ENCODE measurements around the gene NLRP3. TPM values are rescaled to one million over a fixed set of nuclear protein-coding genes. Genes with fewer than 3 reads are reported as not detected.
A peak's percentile ranks its signal among the peaks of the same experiment; 100 is the strongest.
"Not testable (repeated sequence)": the region's sequence is repeated elsewhere in the genome, so short reads cannot be mapped to it uniquely, and the experiment has no call there.

NLRP3 gene
- polyA plus RNA-seq, 1 donor: 1.8 TPM

DNA sequence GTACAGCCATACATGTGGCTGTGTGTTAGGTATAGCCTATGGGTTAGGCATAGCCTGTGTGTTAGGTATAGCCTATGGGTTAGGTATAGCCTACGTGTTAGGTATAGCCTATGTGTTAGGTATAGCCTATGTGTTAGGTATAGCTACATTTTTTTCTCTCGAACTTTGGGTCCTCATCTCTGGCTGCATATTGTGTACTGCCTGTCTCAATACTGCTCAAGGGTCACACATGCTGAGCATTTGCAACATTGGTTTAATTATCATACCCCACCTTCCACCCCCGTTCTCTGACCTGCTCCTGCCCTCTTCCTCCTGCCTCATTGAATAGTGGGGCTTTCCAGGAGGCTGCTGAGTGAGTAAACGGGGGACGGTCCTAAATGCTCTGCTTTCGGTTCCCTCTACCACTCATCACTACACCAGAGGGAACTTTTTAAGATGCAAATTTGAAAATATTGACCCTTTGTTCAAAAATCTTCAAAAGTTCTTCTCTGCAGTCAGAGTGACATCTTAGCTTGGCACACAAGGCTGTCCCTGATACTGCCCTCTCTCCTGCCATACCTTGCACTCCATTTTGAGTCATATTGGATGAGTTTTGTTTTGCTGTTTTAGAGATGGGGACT lies 24.1 kb downstream of the NLRP3 start:
- DNase-seq: no peak

DNA sequence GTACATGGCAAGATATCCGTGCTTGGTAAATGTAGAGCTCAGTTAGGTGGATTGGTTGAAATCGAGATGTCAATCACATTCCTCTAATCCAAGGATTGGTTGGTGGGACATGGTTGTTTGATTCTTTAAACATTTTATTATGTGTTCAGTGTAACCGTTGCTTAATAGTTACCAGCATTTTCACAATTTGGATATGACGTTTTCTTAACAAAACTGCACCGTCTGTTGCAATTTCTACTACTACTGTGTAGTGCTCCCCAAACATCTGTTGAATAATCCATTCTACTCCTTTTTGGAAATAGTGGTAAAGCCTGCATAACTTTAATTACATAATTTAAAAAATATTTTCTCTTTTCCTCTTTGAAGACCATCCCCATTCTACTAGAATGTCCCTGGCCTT lies 25.6 kb downstream of the NLRP3 start:
- DNase-seq: no peak

DNA sequence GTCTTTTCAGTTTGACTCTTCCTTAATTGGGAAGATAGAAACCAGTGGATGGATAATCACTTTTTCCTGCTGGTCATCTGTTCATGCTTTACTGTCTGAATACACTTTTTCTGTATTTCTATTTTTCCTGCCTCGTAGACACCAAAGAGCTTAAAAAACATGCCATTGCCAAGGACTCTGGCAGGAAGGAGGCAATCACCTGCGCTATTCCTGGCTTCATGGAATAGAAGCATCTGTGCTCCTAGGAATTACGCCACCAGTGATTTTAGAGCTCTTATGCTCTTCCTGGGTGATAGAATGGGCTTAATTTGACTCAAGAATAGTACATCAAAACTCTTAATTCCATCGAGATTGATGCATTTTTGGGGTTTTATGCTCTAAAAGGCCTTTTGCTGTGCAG lies 26.2 kb downstream of the NLRP3 start:
- DNase-seq: no peak

DNA sequence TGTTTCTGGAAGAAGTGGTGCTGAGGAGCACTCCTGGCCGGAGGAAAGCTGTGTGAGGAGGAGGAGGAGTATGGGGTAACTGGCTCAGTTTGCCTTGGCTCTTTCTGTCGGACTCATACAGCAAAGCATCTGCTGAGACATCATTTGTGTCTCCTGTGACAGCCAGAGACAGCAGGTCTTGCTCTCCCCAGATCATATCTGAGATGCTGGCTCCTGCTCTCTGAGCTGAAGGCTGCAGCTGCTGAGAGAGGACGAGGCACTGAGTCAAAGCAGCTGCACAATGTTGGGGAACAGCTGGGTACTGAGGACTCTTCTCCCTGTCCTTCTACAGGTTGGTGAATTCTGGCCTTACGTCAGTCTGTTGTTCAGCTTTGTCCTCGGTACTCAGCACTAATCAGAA lies 27.7 kb downstream of the NLRP3 start:
- no peak for DNase-seq

DNA sequence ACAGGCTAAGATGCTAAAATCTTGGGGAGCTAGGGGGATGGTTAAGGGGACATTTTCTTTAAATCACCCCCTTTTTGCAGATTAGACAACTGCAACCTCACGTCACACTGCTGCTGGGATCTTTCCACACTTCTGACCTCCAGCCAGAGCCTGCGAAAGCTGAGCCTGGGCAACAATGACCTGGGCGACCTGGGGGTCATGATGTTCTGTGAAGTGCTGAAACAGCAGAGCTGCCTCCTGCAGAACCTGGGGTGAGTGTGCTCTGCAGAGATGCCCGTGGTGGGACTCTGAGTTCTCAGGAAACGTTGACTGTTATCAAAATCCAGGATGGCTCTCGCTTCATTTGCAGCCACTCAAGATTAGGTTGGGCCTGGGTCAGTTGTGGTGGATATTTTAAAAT lies 28.6 kb downstream of the NLRP3 start:
- no peak for DNase-seq

DNA sequence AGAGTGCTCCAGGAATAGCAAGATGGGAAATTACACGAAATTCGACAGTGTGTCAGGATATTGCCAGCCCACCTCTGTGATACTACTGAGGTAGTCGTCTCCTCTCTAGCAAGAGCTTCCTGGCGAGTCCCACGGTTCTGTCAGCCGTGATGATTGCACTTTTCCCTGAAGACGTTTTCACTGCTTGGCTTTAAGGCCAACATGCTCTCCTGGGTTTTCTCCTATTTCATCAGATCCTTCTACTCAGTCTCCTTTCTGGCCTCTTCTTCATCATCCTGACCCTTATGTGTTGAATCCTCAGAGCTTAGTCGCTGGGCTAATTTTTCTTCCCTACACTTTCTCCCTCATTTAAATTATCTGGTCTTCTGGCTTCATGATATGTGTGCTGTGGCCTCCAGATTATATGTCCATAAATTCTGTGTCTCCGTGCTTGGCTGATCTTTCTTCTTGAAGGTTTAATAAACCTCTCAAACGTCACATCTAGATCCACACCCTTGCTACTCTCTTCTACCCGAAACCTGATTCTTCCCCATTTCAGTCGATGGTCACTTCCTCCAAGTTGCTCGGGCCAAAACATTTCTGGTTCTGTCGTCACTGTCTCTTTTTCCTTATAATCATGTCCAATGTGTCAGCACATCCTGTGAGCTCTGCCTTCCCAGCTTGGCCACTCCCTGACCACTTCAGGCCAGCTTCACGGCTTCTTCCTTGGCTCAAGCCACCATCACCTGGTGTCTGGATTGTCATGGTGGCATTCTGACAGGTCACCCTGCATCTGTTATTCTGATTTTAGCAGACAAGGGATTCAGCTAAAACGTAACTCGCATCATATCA lies 29.8 kb downstream of the NLRP3 start:
- no peak for DNase-seq

DNA sequence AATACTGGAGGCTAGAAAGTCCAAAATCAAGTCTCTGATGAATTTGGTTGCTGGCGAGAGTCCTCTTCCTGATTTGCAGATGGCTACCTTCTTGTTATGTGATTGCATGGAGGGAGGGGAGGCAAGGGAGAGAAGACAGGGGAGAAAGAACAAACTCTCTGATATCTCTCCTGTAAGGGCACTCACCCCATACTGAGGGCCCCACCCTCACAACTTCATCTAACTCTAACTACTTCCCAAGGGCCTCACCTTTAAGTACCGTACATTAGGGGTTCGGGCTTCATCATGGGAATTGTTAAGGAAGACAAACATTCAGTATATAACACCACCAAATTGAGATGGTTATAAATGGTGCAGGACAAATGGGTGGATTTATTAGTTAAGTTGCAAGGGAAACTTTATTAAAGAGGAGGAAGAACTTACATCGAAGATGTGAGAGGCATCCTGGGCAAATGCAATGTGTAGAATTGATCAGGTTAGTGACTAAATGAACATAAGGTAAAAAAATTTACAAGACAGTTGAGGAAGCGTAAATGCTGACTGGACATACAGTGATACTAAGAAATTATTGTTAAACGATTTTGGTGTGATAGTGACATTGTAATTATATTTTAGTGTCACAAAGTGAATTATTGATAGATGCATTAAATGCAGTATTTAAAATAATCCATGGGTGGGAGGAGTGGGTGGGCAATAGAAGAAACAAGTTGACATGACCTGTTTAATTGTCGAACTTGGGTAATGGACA lies 31.4 kb downstream of the NLRP3 start:
- no peak for DNase-seq

DNA sequence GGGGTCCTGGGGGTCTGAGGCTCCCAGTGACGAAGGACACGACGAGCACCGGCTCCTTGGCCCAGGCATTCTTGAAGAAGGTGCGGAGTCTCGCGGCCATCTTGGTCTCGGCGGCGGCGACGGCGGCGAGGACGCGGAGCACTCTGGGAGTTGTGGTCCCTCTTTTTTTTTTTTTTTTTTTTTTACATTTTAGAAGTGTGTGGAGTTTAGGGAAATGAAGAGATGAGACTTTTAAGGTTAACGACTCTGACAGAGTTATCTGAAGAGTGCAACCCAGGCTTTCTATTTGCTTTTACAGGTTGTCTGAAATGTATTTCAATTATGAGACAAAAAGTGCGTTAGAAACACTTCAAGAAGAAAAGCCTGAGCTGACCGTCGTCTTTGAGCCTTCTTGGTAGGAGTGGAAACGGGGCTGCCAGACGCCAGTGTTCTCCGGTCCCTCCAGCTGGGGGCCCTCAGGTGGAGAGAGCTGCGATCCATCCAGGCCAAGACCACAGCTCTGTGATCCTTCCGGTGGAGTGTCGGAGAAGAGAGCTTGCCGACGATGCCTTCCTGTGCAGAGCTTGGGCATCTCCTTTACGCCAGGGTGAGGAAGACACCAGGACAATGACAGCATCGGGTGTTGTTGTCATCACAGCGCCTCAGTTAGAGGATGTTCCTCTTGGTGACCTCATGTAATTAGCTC lies 32.3 kb downstream of the NLRP3 start:
- peak; percentile 47 for DNase-seq

DNA sequence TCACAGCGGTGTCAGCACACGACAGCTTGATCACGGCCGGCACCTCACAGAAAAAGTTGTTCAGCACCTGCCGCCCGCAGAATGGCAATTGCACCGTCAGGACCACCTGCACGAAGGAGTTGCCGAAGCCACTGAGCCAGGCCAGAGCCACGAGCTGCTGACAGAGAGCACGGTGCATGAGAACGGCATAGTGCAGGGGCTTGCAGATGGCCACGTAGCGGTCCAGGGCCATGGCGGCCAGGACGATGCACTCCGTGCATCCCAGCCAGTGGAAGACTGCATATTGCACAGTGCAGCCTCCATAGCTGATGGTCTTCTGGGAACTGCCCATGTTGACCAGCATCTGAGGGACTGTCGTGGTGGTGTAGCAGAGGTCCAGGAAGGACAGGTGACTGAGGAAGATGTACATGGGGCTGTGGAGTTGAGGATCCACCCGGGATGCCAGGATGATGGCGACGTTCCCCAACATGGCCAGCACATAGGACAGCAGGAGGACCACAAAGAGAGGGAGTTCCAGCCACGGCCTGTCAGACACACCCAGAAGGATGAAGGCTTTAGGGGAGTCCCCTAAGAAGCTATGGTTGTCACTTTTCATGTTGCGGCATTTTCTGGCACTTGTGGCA lies 35.5 kb downstream of the NLRP3 start:
- no peak for DNase-seq

DNA sequence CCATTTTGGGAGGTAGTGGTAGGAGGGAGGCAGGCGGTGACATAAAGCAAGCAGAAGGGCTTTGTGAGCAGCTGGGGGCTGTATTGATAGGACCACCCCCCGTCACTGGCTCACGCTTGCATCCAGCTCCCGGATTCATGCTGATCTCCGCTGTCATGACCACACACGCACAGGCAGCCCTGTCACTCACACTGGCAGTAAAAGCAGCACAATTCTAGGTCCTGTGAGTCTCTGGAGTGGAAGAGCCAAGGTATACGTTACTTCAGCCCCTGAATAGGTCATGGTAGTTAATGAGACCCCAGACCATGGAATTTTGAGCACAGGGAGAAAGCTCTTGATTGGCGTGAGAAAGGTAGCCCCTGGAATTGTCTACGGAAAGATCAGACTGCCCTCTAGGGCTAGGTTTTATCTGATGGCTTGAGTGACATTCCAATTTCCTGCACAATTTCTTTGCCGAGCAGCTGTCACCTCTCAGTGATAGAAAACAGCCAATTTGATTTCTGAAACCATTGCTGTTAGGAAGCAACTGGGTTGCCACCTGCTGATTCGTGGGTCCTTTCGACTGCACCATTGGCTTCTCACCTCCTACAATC lies 36.6 kb downstream of the NLRP3 start:
- no peak for DNase-seq

DNA sequence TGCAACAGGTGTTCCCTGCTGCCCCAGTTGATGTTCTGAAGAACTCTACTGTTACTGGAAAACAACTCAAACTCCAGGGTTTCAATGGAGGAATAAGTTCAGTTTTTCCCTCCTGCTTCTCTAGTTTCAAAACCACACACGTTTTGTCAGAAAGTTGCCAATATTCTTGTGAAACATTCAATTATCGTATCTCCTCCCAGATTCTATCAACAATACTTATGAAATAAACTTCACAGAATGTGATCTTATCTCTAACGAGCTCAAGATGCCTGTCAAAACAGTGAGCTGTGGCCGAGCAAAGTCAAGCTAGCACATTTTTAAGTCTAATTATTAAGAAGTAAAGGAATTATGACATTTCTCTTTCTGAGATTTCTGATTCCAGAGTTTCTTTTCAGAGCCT lies 37.3 kb downstream of the NLRP3 start:
- no peak for DNase-seq

DNA sequence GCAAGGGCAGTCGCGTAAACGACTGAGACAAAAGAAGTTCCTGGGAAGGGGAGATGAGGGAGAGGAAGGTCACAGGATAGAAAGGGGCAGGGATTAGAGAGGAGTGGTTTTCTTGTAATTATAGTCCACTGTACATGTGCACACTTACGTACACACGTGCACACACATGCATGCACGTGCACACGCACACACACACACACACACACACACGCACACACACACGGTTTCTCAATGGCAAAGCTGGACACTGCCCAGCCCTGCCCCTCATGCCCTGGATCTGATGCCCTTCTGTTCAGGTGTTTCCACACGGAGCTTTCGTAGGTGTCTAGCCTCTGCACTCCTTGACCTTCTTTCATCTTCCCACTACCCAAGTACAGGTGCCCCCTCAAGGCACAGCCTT lies 38.0 kb downstream of the NLRP3 start:
- no peak for DNase-seq

DNA sequence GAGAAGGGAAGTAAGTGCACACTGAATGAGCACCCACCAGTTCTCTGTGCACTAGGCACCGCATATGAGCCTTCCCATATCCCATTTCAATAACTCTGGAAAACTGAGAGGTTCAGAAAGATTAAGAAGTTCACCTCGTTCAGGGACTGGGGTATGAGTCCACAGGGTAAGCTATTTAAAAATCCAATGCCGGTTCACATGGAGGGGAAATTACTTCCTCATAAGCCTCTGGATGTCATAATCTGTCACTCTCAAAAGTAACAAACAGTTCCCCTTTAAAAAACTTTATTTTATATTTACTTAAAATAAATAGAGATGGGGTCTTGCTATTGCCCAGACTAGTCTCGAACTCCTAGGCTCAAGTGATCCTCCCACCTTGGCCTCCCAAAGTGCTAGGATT lies 40.0 kb downstream of the NLRP3 start:
- DNase-seq: no peak

DNA sequence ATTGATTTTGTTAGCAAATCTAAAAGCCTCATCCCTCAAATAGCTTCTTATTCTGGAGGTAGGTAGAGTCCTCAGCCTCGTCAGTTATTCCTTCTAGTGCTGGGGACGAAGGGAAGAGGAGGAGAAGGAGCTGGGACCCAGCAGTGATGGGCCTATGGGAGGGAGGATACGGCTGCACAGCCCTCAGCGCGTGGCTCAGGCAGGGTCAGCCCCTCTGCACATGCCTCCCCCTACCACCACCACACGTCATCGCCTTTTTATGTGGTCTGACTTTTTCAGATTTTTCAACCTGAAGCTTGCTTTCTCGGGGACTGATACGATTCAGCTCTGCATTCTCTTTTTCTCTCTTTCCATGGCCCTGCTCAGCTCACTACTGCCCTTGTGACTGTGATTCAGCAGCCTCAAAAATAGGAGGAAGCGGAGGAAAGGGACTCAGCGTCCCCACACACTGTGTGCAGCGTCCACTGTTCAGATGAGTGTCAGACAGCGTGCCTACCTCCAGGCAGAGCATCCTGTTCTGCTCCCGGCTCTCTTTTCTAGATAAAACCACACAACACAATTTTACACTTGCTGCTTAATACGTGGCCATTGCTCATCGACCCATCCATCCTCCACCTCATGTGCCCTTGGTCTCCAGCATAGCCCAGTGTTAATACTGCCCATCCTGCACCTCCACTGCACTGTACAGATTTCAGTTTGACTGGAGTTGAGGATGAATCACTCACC lies 41.1 kb downstream of the NLRP3 start:
- no peak for DNase-seq

DNA sequence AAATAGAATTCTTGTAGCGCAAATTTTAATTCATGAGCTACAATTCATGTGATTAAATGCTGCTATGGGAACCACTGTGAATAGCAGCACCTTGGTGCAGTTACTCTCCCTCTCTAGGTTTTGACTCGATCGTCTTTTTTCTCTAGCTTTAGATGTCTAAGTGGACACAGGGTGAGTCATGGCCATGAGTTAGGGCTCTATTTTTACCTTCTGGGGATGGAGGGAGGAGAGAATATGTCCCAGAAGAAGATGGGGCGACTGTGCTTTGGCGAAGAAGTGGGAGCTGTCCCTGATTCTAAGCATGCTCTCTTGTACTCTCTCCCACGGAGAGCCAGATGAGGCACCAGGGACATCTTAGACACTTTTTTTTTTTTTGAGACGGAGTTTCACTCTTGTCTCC lies 43.5 kb downstream of the NLRP3 start:
- DNase-seq: no peak

DNA sequence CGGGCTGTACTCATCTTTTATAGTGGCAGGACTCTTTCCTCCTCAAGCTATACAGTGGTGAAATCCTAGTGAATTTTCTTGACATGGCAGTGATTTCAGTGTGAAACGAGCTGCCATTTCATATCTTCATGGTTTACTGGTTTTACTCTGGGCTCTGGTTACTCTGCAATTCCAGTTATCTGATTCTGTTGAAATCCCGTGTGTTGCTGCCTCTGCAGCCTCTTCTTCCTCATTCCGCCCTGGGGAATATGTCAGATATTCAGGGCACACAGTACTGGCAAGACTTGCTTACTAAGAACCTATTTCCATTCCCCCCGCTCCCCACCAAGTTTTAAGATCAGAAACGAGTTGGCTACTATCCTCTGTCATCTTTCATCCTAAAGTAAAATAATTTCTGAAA lies 49.8 kb downstream of the NLRP3 start:
- no peak for DNase-seq

DNA sequence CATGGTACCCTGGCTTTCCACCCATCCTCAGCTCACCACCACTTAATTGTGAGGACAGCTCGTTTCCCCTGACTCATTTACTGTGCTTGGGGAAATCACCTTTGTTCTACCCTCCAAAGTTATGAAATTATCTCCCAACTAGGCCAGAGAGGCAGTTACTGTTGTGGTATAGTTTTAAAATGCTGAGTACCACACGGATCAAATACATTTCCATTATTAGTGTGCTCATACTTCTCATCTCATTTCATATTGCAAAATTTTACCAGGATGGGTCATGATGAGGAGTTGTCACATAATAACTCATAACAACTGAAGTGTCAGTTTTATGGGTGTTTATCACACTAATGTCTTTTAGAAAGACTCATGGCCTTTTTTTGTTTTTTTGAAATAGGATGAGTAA lies 51.2 kb downstream of the NLRP3 start:
- DNase-seq: no peak

DNA sequence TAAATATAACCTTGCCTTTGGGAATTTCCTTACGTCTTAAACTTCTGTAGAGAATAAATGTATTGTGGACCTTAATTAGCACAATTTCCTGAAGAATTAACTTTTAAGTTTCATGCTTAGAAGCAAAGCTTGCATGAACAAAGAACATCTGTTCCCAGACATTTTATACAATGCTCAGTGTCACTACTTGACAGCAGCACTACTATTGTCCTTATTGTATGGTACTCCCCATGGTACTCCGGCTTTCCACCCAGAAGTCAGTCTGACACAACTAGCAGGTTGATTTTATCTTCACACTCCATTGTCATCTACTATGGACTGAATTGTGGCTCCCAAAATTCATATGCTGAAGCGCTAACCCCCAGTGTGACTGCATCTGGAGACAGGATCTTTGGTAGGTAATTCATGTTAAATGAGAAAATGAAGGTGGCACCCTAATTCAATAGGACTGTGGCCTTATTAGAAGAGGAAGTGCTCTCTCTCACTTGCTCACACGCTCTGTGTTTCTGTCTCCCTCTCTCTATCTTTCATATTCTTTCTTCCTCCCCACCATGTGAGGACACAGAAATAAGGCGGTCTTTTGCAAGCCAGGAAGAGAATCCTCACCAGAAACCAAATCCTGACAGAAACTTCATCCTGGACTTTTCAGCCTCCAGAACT lies 52.6 kb downstream of the NLRP3 start:
- no peak for DNase-seq

DNA sequence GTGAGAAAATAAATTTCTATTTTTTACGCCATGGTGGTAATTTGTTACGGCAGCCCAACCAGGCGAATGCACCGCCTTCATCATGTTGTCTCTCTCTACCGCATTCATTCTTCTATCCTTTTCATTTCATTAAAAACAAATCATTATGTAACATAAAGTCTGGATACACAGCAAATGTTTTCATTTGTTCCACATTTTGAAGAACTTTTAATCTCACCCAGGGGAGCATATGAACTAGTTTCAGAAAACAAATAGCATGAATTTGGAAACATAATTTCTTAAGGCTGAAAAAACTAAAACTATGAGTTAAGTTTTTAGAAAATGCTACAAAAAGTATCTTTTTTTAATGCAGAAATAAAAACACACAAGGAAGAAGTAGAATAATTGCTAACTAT lies 53.2 kb downstream of the NLRP3 start:
- DNase-seq: no peak

DNA sequence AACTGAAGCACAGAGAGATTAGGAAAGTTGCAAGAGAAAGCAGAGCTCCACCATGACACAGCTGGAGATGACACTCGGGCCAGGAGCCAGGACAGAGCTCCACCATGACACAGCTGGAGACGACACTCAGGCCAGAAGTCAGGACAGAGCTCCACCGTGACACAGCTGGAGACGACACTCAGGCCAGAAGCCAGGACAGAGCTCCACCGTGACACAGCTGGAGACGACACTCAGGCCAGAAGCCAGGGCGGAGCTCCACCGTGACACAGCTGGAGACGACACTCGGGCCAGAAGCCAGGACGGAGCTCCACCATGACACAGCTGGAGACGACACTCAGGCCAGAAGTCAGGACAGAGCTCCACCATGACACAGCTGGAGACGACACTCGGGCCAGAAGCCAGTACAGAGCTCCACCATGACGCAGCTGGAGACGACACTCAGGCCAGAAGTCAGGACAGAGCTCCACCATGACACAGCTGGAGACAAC lies 55.0 kb downstream of the NLRP3 start:
- DNase-seq: not testable (repeated sequence)

All from hindlimb muscle (tissue), 1 donor.